Effector CD4-positive, alpha-beta T cell (primary cell): ENCODE measurements around the gene SRCIN1.
"Not testable (repeated sequence)": the region's sequence is repeated elsewhere in the genome, so short reads cannot be mapped to it uniquely, and the experiment has no call there.

Source experiments
- DNase-seq: peaks from one replicate; pipeline ENCODE4 v3.0.0-alpha.2; 2020

The SRCIN1 gene

GRCh38 chr17:38542286-38542685 lies 63.5 kb downstream of the SRCIN1 start:
- no peak for DNase-seq

GRCh38 chr17:38541281-38541680 lies 64.5 kb downstream of the SRCIN1 start:
- no peak for DNase-seq

- no peak for DNase-seq
Measured at GRCh38 chr17:38540514-38541045, 65.2 kb downstream of the SRCIN1 start.

- no peak for DNase-seq
Measured at GRCh38 chr17:38539386-38539785, 66.4 kb downstream of the SRCIN1 start.

GRCh38 chr17:38538906-38539305 lies 66.8 kb downstream of the SRCIN1 start:
- DNase-seq, result no peak

GRCh38 chr17:38536661-38537060 lies 69.1 kb downstream of the SRCIN1 start:
- no peak for DNase-seq

GRCh38 chr17:38535886-38536285 lies 69.9 kb downstream of the SRCIN1 start:
- no peak for DNase-seq

GRCh38 chr17:38534498-38534885 lies 71.3 kb downstream of the SRCIN1 start:
- no peak for DNase-seq

- DNase-seq, result no peak
Measured at GRCh38 chr17:38533866-38534497, 71.8 kb downstream of the SRCIN1 start.

GRCh38 chr17:38533241-38533640 lies 72.5 kb downstream of the SRCIN1 start:
- no peak for DNase-seq

GRCh38 chr17:38532451-38532850 lies 73.3 kb downstream of the SRCIN1 start:
- no peak for DNase-seq

- not testable (repeated sequence) for DNase-seq
Measured at GRCh38 chr17:38531761-38532160, 74.0 kb downstream of the SRCIN1 start.

- DNase-seq, result not testable (repeated sequence)
Measured at GRCh38 chr17:38530856-38531255, 74.9 kb downstream of the SRCIN1 start.

GRCh38 chr17:38528141-38528540 lies 77.6 kb downstream of the SRCIN1 start:
- not testable (repeated sequence) for DNase-seq

- DNase-seq, result not testable (repeated sequence)
Measured at GRCh38 chr17:38526526-38526925, 79.2 kb downstream of the SRCIN1 start.

GRCh38 chr17:38512473-38513058 lies 93.2 kb downstream of the SRCIN1 start:
- DNase-seq, result no peak

- DNase-seq, result no peak
Measured at GRCh38 chr17:38511150-38512108, 94.3 kb downstream of the SRCIN1 start.

- DNase-seq, result no peak
Measured at GRCh38 chr17:38510421-38511149, 95.2 kb downstream of the SRCIN1 start.

GRCh38 chr17:38509772-38510420 lies 95.9 kb downstream of the SRCIN1 start:
- no peak for DNase-seq

- peak; percentile 53 for DNase-seq
Measured at GRCh38 chr17:38508954-38509771, 96.6 kb downstream of the SRCIN1 start.

- DNase-seq, result no peak
Measured at GRCh38 chr17:38508570-38508950, 97.2 kb downstream of the SRCIN1 start.
